Panc1 (cell line): ENCODE measurements around the gene SH3BP1. TPM values are rescaled to one million over a fixed set of nuclear protein-coding genes. Genes with fewer than 3 reads are reported as not detected.

Experiments used
- ATAC-seq: fragments of 200-7000 bp; cut with Tn5 transposase; 2 replicates; pipeline ENCODE4 v1.9.1; 2020; ENCODE audit warnings: mild to moderate bottlenecking, moderate library complexity
- BruUV-seq: library from RNA; stranded (reverse); fragments of 400-500 nt; replicated peaks from 2 replicates; lab custom pipeline; 2021; lab: Mats Ljungman, UMichigan
- CTCF ChIA-PET: fragments of 300-600 bp; sonication (Branson Sonifier 250); formaldehyde crosslinking; loops from one replicate; lab custom pipeline; 2022; ENCODE audit warnings: antibody characterized with exemption; lab: Charles Lee
- POLR2A ChIA-PET: fragments of 300-600 bp; sonication (Branson Sonifier 250); formaldehyde crosslinking; loops from one replicate; lab custom pipeline; 2022; ENCODE audit warnings: antibody characterized with exemption; lab: Charles Lee
- DNase-seq: peaks from one replicate; pipeline ENCODE4 v3.0.0-alpha.2; 2010; ENCODE audit warnings: low read depth, low spot score
- H3K27ac ChIP-seq: 2 replicates; pipeline ENCODE4 v1.5.1; 2011; ENCODE audit warnings: mild to moderate bottlenecking, low read length, inconsistent platforms
- H3K27me3 ChIP-seq: fragments of 200-500 bp; sonication (Bioruptor generic); 2 replicates; pipeline ENCODE4 v1.6.0; 2014; ENCODE audit warnings: low read length, inconsistent platforms; ENCODE audit not compliant: control insufficient read depth, insufficient read depth
- H3K36me3 ChIP-seq: fragments of 200-500 bp; sonication (Bioruptor generic); 2 replicates; pipeline ENCODE4 v1.5.1; 2014; ENCODE audit warnings: inconsistent platforms, mild to moderate bottlenecking, low read length, moderate library complexity; ENCODE audit not compliant: control insufficient read depth, insufficient read depth
- H3K4me1 ChIP-seq: 2 replicates; pipeline ENCODE4 v1.5.1; 2011; ENCODE audit warnings: inconsistent platforms, mild to moderate bottlenecking, low read length, moderate library complexity; ENCODE audit not compliant: control insufficient read depth, insufficient read depth
- H3K4me3 ChIP-seq, 2 experiments: 2 replicates each; pipeline ENCODE4 v1.5.1; 2011 to 2012; ENCODE audit warnings: low read depth in 2 of 2, low read length in 2 of 2, mild to moderate bottlenecking in 2 of 2, inconsistent platforms in 1 of 2, moderate library complexity in 1 of 2
- H3K9me3 ChIP-seq: fragments of 200-500 bp; sonication (Bioruptor generic); 2 replicates; pipeline ENCODE4 v1.5.1; 2014; ENCODE audit warnings: low read depth, mild to moderate bottlenecking, inconsistent platforms, low read length, moderate library complexity; ENCODE audit not compliant: control insufficient read depth, insufficient read depth
- POLR2AphosphoS5 ChIP-seq: IDR thresholded peaks from 2 replicates; pipeline ENCODE4 v1.6.1; 2012; ENCODE audit warnings: mild to moderate bottlenecking, low read depth, low read length, moderate library complexity
- SIN3A ChIP-seq: IDR thresholded peaks from 2 replicates; pipeline ENCODE4 v1.6.1; 2012; ENCODE audit warnings: low read depth, mild to moderate bottlenecking, low read length, moderate library complexity, borderline replicate concordance; ENCODE audit not compliant: insufficient read depth
- TCF7L2 ChIP-seq: IDR thresholded peaks from 2 replicates; pipeline ENCODE4 v1.6.1; 2011; ENCODE audit warnings: mild to moderate bottlenecking, low read depth, low read length, inconsistent platforms
- in situ Hi-C: cut with HindIII; loops from 2 replicates; pipeline ENCODE4 v1.10.0; 2016; ENCODE audit warnings: low sequenced_read_pairs, low pct_unique_long_range_greater_than_20kb
- intact Hi-C: fragments of 100-400 bp; cut with micrococcal nuclease; formaldehyde crosslinking; loops from one replicate; pipeline ENCODE4 v1.10.0; 2022; ENCODE audit not compliant: unreplicated experiment
- total RNA-seq: library from RNA; stranded (reverse); gene quantifications from one replicate; pipeline ENCODE4 v1.2.1, GENCODE V29; 2021; ENCODE audit not compliant: unreplicated experiment
- TF ChIP-seq, protein P1 (sequence below), 2 experiments: IDR thresholded peaks; 2 replicates each; pipeline ENCODE4 v1.6.1; 2011 to 2012; ENCODE audit warnings: low read depth in 2 of 2, control low read depth in 1 of 2, low read length in 1 of 2, mild to moderate bottlenecking in 1 of 2, moderate library complexity in 1 of 2; ENCODE audit not compliant: insufficient read depth in 1 of 2
- TF ChIP-seq, protein P2 (sequence below): fragments of 450-650 bp; IDR thresholded peaks from 2 replicates; pipeline ENCODE4 v1.5.1; 2017; ENCODE audit warnings: mild to moderate bottlenecking

SH3BP1 gene
- total RNA-seq, 1 experiment from 2014 or later, result 6.8 TPM

DNA sequence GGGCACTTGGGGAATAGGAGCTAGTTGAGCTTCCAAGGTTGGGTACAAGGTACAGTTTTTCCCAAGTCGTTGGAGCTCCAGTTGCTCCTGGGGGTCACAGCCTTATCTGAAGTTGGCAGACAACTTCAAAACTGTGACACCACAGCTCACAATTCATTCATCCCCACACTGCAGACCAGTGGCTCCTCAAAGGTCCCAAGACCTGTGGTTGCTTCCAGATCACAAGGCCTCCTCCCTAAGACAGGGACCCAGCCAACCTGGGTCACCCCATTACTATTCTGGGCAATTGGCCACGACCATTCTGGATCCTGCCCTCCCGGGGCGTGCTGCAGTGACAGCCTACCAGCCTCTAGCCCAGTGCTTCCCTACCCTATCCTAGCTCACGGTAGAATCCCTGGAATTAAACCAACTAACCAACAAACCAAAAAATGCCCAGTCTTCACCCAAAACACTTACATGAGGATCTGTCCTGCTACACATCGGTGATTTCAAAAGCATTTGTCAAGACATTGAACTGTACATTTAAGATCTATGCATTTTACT lies 18.2 kb downstream of the SH3BP1 start:
- ATAC-seq (peak; percentile 44; the same call in 1 of the 2 replicates), DNase-seq (no peak)
- H3K27ac ChIP-seq, result peak overlapping the region; percentile 93
- no peaks in the 10 kb centered on the region for H3K27me3 ChIP-seq
- intact Hi-C loops, result no loop called here
- H3K4me1 ChIP-seq, result peaks cover 17% of the 10 kb centered on the region
- CTCF ChIA-PET, result interaction anchor here (0.7 to 1.9 kb wide), 4 partner anchors 14 to 187 kb away, joined by 8 to 14 read pairs (median 9); partner anchors contain the start of gene ANKRD54
- TF ChIP-seq, protein P1, sequence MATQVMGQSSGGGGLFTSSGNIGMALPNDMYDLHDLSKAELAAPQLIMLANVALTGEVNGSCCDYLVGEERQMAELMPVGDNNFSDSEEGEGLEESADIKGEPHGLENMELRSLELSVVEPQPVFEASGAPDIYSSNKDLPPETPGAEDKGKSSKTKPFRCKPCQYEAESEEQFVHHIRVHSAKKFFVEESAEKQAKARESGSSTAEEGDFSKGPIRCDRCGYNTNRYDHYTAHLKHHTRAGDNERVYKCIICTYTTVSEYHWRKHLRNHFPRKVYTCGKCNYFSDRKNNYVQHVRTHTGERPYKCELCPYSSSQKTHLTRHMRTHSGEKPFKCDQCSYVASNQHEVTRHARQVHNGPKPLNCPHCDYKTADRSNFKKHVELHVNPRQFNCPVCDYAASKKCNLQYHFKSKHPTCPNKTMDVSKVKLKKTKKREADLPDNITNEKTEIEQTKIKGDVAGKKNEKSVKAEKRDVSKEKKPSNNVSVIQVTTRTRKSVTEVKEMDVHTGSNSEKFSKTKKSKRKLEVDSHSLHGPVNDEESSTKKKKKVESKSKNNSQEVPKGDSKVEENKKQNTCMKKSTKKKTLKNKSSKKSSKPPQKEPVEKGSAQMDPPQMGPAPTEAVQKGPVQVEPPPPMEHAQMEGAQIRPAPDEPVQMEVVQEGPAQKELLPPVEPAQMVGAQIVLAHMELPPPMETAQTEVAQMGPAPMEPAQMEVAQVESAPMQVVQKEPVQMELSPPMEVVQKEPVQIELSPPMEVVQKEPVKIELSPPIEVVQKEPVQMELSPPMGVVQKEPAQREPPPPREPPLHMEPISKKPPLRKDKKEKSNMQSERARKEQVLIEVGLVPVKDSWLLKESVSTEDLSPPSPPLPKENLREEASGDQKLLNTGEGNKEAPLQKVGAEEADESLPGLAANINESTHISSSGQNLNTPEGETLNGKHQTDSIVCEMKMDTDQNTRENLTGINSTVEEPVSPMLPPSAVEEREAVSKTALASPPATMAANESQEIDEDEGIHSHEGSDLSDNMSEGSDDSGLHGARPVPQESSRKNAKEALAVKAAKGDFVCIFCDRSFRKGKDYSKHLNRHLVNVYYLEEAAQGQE (IDR thresholded peaks at IDR 0.05; ENCODE audit: insufficient read depth in 1 of 2, low read depth in 2 of 2, low read length in 1 of 2), result no peak
- no peak for TF ChIP-seq POLR2AphosphoS5
- TF ChIP-seq, protein P2, sequence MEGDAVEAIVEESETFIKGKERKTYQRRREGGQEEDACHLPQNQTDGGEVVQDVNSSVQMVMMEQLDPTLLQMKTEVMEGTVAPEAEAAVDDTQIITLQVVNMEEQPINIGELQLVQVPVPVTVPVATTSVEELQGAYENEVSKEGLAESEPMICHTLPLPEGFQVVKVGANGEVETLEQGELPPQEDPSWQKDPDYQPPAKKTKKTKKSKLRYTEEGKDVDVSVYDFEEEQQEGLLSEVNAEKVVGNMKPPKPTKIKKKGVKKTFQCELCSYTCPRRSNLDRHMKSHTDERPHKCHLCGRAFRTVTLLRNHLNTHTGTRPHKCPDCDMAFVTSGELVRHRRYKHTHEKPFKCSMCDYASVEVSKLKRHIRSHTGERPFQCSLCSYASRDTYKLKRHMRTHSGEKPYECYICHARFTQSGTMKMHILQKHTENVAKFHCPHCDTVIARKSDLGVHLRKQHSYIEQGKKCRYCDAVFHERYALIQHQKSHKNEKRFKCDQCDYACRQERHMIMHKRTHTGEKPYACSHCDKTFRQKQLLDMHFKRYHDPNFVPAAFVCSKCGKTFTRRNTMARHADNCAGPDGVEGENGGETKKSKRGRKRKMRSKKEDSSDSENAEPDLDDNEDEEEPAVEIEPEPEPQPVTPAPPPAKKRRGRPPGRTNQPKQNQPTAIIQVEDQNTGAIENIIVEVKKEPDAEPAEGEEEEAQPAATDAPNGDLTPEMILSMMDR, result no peak
- no peak for TF ChIP-seq TCF7L2
- TF ChIP-seq SIN3A, result no peak
- H3K36me3 ChIP-seq, result no peaks in the 10 kb centered on the region
- BruUV-seq, result no TSS peak
- in situ Hi-C loops, result no loop called here
- POLR2A ChIA-PET, result interaction anchor here (0.6 to 0.9 kb wide), 3 partner anchors 17 to 997 kb away, joined by 3 to 12 read pairs (median 7); no protein-coding TSS in a partner anchor
- no peaks in the 10 kb centered on the region for H3K9me3 ChIP-seq
- H3K4me3 ChIP-seq, result peak overlapping the region; percentile 69 to 88

DNA sequence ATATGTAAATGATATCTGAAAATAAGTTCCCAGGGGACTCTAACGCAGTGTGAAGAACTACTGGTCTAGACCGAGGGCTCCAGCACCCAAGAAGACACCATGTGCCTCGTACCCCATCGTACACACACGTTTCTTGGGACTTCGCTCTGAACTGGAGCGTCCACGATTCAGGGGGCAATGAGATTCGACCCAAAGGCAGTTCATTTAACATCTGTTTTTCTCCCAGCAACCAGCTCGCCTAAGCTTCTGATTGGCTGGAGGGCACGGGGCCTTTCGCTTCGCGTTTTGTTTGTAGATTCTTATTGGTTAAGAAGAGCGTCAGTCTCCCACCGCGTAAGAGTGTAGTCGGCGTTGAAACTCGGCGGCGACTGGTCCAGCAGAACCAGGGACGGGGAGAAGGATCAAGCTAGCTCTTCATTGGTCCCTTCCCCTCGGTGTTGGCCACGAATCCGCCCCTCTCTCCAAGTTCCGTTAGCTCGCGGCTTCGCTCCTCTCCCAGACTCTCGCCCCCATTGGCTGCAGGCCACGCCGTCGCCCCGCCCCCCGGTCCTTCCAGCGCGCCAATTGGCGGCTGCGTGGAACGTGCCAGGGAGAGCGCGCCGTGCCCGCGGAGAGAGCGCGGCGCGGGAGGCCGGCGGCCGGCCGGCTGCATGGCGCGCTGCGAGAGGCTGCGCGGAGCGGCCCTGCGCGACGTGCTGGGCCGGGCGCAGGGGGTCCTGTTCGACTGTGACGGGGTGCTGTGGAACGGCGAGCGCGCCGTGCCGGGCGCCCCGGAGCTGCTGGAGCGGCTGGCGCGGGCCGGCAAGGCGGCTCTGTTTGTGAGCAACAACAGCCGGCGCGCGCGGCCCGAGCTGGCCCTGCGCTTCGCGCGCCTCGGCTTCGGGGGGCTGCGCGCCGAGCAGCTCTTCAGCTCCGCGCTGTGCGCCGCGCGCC lies 18.9 kb downstream of the SH3BP1 start, which contains the start of gene PDXP:
PDXP (plus strand) TSS at position 591 of the 933 bp plus-strand sequence; CDS start at position 651, 60 bp downstream.
- TF ChIP-seq, protein P2, result no peak
- TF ChIP-seq POLR2AphosphoS5 (no peak; the same call in 1 of the 2 replicates), SIN3A (0 out of 2 replicates have a peak, but pooled peaks have one; percentile 53)
- peak within 1 kb of the TSS; percentile 69 to 88 for H3K4me3 ChIP-seq
- no peaks in the 10 kb centered on the region for H3K36me3 ChIP-seq
- H3K27ac ChIP-seq, result peak within 1 kb of the TSS; percentile 93
- ChIA-PET CTCF (interaction anchor here (1.8 to 1.9 kb wide), 2 partner anchors 15 to 23 kb away, joined by 8 to 14 read pairs; no protein-coding TSS in a partner anchor), POLR2A (interaction anchor here (0.6 kb wide), 1 partner anchor 16 kb away, joined by 7 read pairs; no protein-coding TSS in a partner anchor)
- H3K27me3 ChIP-seq, result no peaks in the 10 kb centered on the region
- intact Hi-C loops, result no loop called here
- ATAC-seq (peak; percentile 97), DNase-seq (peak; percentile 96)
- in situ Hi-C loops, result no loop called here
- H3K9me3 ChIP-seq, result no peaks in the 10 kb centered on the region
- BruUV-seq, result no TSS peak
- H3K4me1 ChIP-seq, result peaks cover 17% of the 10 kb centered on the region
